Sigmoid colon (tissue), 7 donors: ENCODE data around the gene ZW10. TPM values are rescaled to one million over a fixed set of nuclear protein-coding genes. Genes with fewer than 3 reads are reported as not detected.
"Not testable (repeated sequence)": the region's sequence is repeated elsewhere in the genome, so short reads cannot be mapped to it uniquely, and the experiment has no call there.

ENCODE experiments used
- DNase-seq: peaks from one replicate; pipeline ENCODE4 v3.0.0-alpha.2; 2019
- H3K27ac ChIP-seq, 4 donors: fragments of 200-600 bp; sonication (generic); one replicate each; pipeline ENCODE4 v1.5.1; 2016 to 2019; ENCODE audit warnings: mild to moderate bottlenecking in 1 of 4
- H3K27me3 ChIP-seq, 3 donors: fragments of 200-600 bp; sonication (generic); one replicate each; pipeline ENCODE4 v1.5.1; 2019; ENCODE audit warnings: mild to moderate bottlenecking in 1 of 3
- H3K36me3 ChIP-seq, 4 donors: fragments of 200-600 bp; sonication (generic); one replicate each; pipeline ENCODE4 v1.5.1; 2016 to 2019
- H3K4me1 ChIP-seq, 4 donors: fragments of 200-600 bp; sonication (generic); one replicate each; pipeline ENCODE4 v1.5.1; 2017 to 2019
- H3K4me3 ChIP-seq, 4 donors: fragments of 200-600 bp; sonication (generic); one replicate each; pipeline ENCODE4 v1.5.1; 2017 to 2019; ENCODE audit warnings: mild to moderate bottlenecking in 2 of 4, moderate library complexity in 1 of 4
- H3K9me3 ChIP-seq, 4 donors: fragments of 200-600 bp in 3 of 4; sonication (generic) in 3 of 4; one replicate each; pipeline versions ENCODE4 v1.5.1 to v1.6.1; 2013 to 2019
- CTCF ChIP-seq, 4 experiments: fragments of 450-650 bp in 3 of 4; fragments of 200-600 bp in 1 of 4; IDR thresholded peaks; one replicate each; pipeline ENCODE4 v1.5.1; 2016 to 2019; ENCODE audit warnings: antibody characterized with exemption in 4 of 4, mild to moderate bottlenecking in 3 of 4, moderate library complexity in 2 of 4
- EP300 ChIP-seq, 4 donors: sonication (generic); formaldehyde crosslinking; IDR thresholded peaks; one replicate each; pipeline ENCODE4 v1.6.1; 2017; ENCODE audit warnings: antibody characterized with exemption in 4 of 4
- POLR2A ChIP-seq, 2 donors: fragments of 450-650 bp; IDR thresholded peaks; one replicate each; pipeline ENCODE4 v1.6.1; 2016; ENCODE audit warnings: antibody characterized with exemption in 2 of 2, mild to moderate bottlenecking in 2 of 2, moderate library complexity in 2 of 2
- POLR2AphosphoS5 ChIP-seq, 4 donors: sonication (generic); formaldehyde crosslinking; IDR thresholded peaks; one replicate each; pipeline ENCODE4 v1.6.1; 2017; ENCODE audit warnings: antibody characterized with exemption in 4 of 4
- WGBS, 2 donors: extraction: QIAGEN DNeasy Blood & Tissue Kit; methylation state at CpG; one replicate each; pipeline ENCODE4 v1.1.7; 2013; 5-methylcytosine and 5-hydroxymethylcytosine counted together
- intact Hi-C: fragments of 100-400 bp; cut with DNase I; formaldehyde crosslinking; loops from one replicate; pipeline ENCODE4 v1.15.1; 2023
- polyA plus RNA-seq, 3 donors: library from polyadenylated mRNA; stranded (reverse); fragments of 200-250 nt; gene quantifications; one replicate each; pipeline ENCODE4 v1.2.3, GENCODE V29; 2013
- total RNA-seq, 4 donors: library from RNA; depleted of rRNA; stranded (reverse); fragments of >200 nt; gene quantifications; one replicate each; pipeline ENCODE4 v1.1.0, GENCODE V29; 2016
- donor health status: healthy with polysubstance abuse.
- donor health status: Bipolar disorder and iron deficiency.
- donor health status: healthy.

ZW10 gene
- total and polyA plus RNA-seq, 7 donors, result 6.5 to 14.4 (median 9.8) TPM

- no peak overlapping the region for H3K4me3 ChIP-seq
- H3K27me3 ChIP-seq, result no peaks in the 10 kb centered on the region
- 76 to 81% methylated on average over 3 of the region's 3 CpGs for WGBS, 2 donors
- intact Hi-C loops, result loop anchor here (10.0 kb wide), 1 partner anchor 457 kb away; the partner anchor contains the start of gene TTC12
- no peaks in the 10 kb centered on the region for H3K9me3 ChIP-seq
- no peak for TF ChIP-seq EP300 (IDR thresholded peaks at IDR 0.05)
- TF ChIP-seq POLR2A (IDR thresholded peaks at IDR 0.05), result no peak
- TF ChIP-seq CTCF (IDR thresholded peaks at IDR 0.05), result no peak
- peaks cover 0 to 20% (median 3%) of the 10 kb centered on the region in 4 donors for H3K36me3 ChIP-seq
- DNase-seq, result no peak
- no peak overlapping the region for H3K27ac ChIP-seq
- peaks cover 0 to 16% (median 13%) of the 10 kb centered on the region in 4 donors for H3K4me1 ChIP-seq
Observed at GRCh38 chr11:113771964-113772363, 1.5 kb downstream of the ZW10 start.

GRCh38 chr11:113764527-113765219, 8.8 kb downstream of the ZW10 start:
- H3K36me3 ChIP-seq, result peaks cover 0 to 40% (median 6%) of the 10 kb centered on the region in 4 donors
- 91 to 93% methylated on average over 2 of the region's 2 CpGs for WGBS, 2 donors
- no peak overlapping the region for H3K4me3 ChIP-seq
- no peak for TF ChIP-seq POLR2A (IDR thresholded peaks at IDR 0.05)
- TF ChIP-seq POLR2AphosphoS5 (IDR thresholded peaks at IDR 0.05), result no peak
- no peak for TF ChIP-seq CTCF (IDR thresholded peaks at IDR 0.05)
- TF ChIP-seq EP300 (IDR thresholded peaks at IDR 0.05), result no peak
- no peaks in the 10 kb centered on the region for H3K27me3 ChIP-seq
- H3K27ac ChIP-seq, result no peak overlapping the region
- no peaks in the 10 kb centered on the region for H3K9me3 ChIP-seq
- H3K4me1 ChIP-seq, result peaks cover 0 to 9% (median 0%) of the 10 kb centered on the region in 4 donors
- no peak for DNase-seq
- intact Hi-C loops, result no loop called here

GRCh38 chr11:113763040-113763439, 10.5 kb downstream of the ZW10 start:
- H3K9me3 ChIP-seq, H3K4me1 ChIP-seq, H3K27me3 ChIP-seq, intact Hi-C loops, H3K27ac ChIP-seq, H3K4me3 ChIP-seq, DNase-seq: not testable (repeated sequence)
- H3K36me3 ChIP-seq, result peaks cover 0 to 46% (median 16%) of the 10 kb centered on the region in 4 donors
- 94 to 97% methylated on average over 2 of the region's 2 CpGs for WGBS, 2 donors

GRCh38 chr11:113760241-113760640, 13.3 kb downstream of the ZW10 start:
- no peak overlapping the region for H3K4me3 ChIP-seq
- H3K9me3 ChIP-seq, result no peaks in the 10 kb centered on the region
- no peak for TF ChIP-seq CTCF (IDR thresholded peaks at IDR 0.05)
- TF ChIP-seq POLR2AphosphoS5 (IDR thresholded peaks at IDR 0.05), result no peak
- no peak for TF ChIP-seq POLR2A (IDR thresholded peaks at IDR 0.05)
- no peak for TF ChIP-seq EP300 (IDR thresholded peaks at IDR 0.05)
- H3K4me1 ChIP-seq, result no peaks in the 10 kb centered on the region
- 94 to 95% methylated on average over 3 of the region's 3 CpGs for WGBS, 2 donors
- H3K27me3 ChIP-seq, result no peaks in the 10 kb centered on the region
- H3K36me3 ChIP-seq, result peaks cover 8 to 68% (median 18%) of the 10 kb centered on the region in 4 donors
- no peak overlapping the region for H3K27ac ChIP-seq
- intact Hi-C loops, result no loop called here
- DNase-seq, result no peak

GRCh38 chr11:113752932-113753331, 20.6 kb downstream of the ZW10 start:
- Histone ChIP-seq H3K27ac (no peak overlapping the region), H3K4me3 (no peak overlapping the region), H3K4me1 (no peaks in the 10 kb centered on the region), H3K36me3 (peaks cover 3 to 66% (median 7%) of the 10 kb centered on the region in 4 donors), H3K9me3 (no peaks in the 10 kb centered on the region), H3K27me3 (no peaks in the 10 kb centered on the region)
- no peak for DNase-seq
- 95 to 99% methylated on average over 3 of the region's 3 CpGs for WGBS, 2 donors
- no peak for TF ChIP-seq CTCF (IDR thresholded peaks at IDR 0.05)
- no peak for TF ChIP-seq POLR2A (IDR thresholded peaks at IDR 0.05)
- TF ChIP-seq EP300 (IDR thresholded peaks at IDR 0.05), result no peak
- TF ChIP-seq POLR2AphosphoS5 (IDR thresholded peaks at IDR 0.05), result no peak
- intact Hi-C loops, result no loop called here
